IPS-18c (cell line): ENCODE data around the gene FAM131B.
"Not testable (repeated sequence)": the region's sequence is repeated elsewhere in the genome, so short reads cannot be mapped to it uniquely, and the experiment has no call there.

Experiments used
- H3K4me3 ChIP-seq: 2 replicates; pipeline ENCODE4 v1.7.0; 2013; ENCODE audit warnings: low read depth, mild to moderate bottlenecking, low read length, moderate library complexity; ENCODE audit not compliant: insufficient read depth
- H3K9me3 ChIP-seq: one replicate; pipeline ENCODE4 v1.6.1; 2013; ENCODE audit warnings: mild to moderate bottlenecking, low read length, moderate library complexity; ENCODE audit not compliant: control insufficient read depth, insufficient read depth

FAM131B gene

GRCh38 chr7:143362131-143363015, at the start of gene FAM131B:
Gene FAM131B (minus strand): TSS chr7:143362713. CDS start chr7:143362603, 110 bp downstream.
- Histone ChIP-seq H3K9me3 (no peaks in the 10 kb centered on the region), H3K4me3 (peak within 1 kb of the TSS; percentile 78)

GRCh38 chr7:143411976-143412708, 49.6 kb upstream of the FAM131B start:
- no peaks in the 10 kb centered on the region for H3K9me3 ChIP-seq
- no peak overlapping the region for H3K4me3 ChIP-seq

GRCh38 chr7:143410521-143411004, 48.0 kb upstream of the FAM131B start:
- Histone ChIP-seq H3K4me3 (no peak overlapping the region), H3K9me3 (no peaks in the 10 kb centered on the region)

GRCh38 chr7:143408686-143409561, 46.4 kb upstream of the FAM131B start, which contains the start of gene EPHA1:
Gene EPHA1 (minus strand): TSS chr7:143408856. CDS start chr7:143408805, 51 bp downstream.
- Histone ChIP-seq H3K4me3 (peak within 1 kb of the TSS; percentile 74), H3K9me3 (no peaks in the 10 kb centered on the region)

- Histone ChIP-seq H3K9me3 (no peaks in the 10 kb centered on the region), H3K4me3 (peak overlapping the region; percentile 74)
Measured at GRCh38 chr7:143408252-143408685, 45.8 kb upstream of the FAM131B start.

GRCh38 chr7:143407287-143408251, 45.1 kb upstream of the FAM131B start:
- H3K4me3 ChIP-seq, result peak overlapping the region; percentile 74

GRCh38 chr7:143406002-143406357, 43.5 kb upstream of the FAM131B start:
- Histone ChIP-seq H3K4me3 (no peak overlapping the region), H3K9me3 (no peaks in the 10 kb centered on the region)

More at GRCh38 chr7:143407287-143408251, 45.1 kb upstream of the FAM131B start:
- no peaks in the 10 kb centered on the region for H3K9me3 ChIP-seq

GRCh38 chr7:143405173-143406001, 42.9 kb upstream of the FAM131B start:
- Histone ChIP-seq H3K9me3 (no peaks in the 10 kb centered on the region), H3K4me3 (peak overlapping the region; percentile 2; the same call in 1 of the 2 replicates)

- H3K4me3 ChIP-seq, H3K9me3 ChIP-seq: not testable (repeated sequence)
Measured at GRCh38 chr7:143402233-143402632, 39.7 kb upstream of the FAM131B start.

- Histone ChIP-seq H3K4me3 (no peak overlapping the region), H3K9me3 (no peaks in the 10 kb centered on the region)
Measured at GRCh38 chr7:143401265-143401664, 38.8 kb upstream of the FAM131B start.

- Histone ChIP-seq H3K4me3 (no peak overlapping the region), H3K9me3 (no peaks in the 10 kb centered on the region)
Measured at GRCh38 chr7:143399642-143400041, 37.1 kb upstream of the FAM131B start.

- H3K9me3 ChIP-seq, result no peaks in the 10 kb centered on the region
- no peak overlapping the region for H3K4me3 ChIP-seq
Measured at GRCh38 chr7:143399151-143399550, 36.6 kb upstream of the FAM131B start.

GRCh38 chr7:143398616-143399015, 36.1 kb upstream of the FAM131B start:
- no peaks in the 10 kb centered on the region for H3K9me3 ChIP-seq
- no peak overlapping the region for H3K4me3 ChIP-seq

- Histone ChIP-seq H3K9me3 (no peaks in the 10 kb centered on the region), H3K4me3 (no peak overlapping the region)
Measured at GRCh38 chr7:143397710-143398530, 35.4 kb upstream of the FAM131B start.
